H1 (cell line): Measurements from ENCODE around the gene AGBL4. TPM values are rescaled to one million over a fixed set of nuclear protein-coding genes. Genes with fewer than 3 reads are reported as not detected.

Experiments
- POLR2A ChIP-seq, 2 experiments: IDR thresholded peaks; 1 replicate in 1 of 2; 2 replicates in 1 of 2; pipeline ENCODE4 v1.6.1; 2011; ENCODE audit warnings: low read depth in 2 of 2, low read length in 2 of 2, mild to moderate bottlenecking in 2 of 2; ENCODE audit errors: control extremely low read depth in 1 of 2
- POLR2AphosphoS5 ChIP-seq: IDR thresholded peaks from 2 replicates; pipeline ENCODE4 v1.6.1; 2011; ENCODE audit warnings: low read depth, low read length
- SIRT6 ChIP-seq: IDR thresholded peaks from one replicate; pipeline ENCODE4 v1.7.1; 2012; ENCODE audit warnings: low read length, inconsistent platforms
- ZNF274 ChIP-seq: IDR thresholded peaks from 2 replicates; pipeline ENCODE4 v1.7.0; 2012; ENCODE audit warnings: low read length, borderline replicate concordance; ENCODE audit errors: extremely low read depth
- polyA plus RNA-seq, 7 experiments: library from polyadenylated mRNA; depleted of rRNA in 3 of 7; stranded (reverse) in 5 of 7; unstranded in 2 of 7; fragments of >200 nt in 5 of 7; fragments of 200-250 nt in 2 of 7; gene quantifications; 1 replicate in 5 of 7; 2 replicates in 1 of 7; 4 replicates in 1 of 7; pipeline versions ENCODE4 v1.2.1 to v1.2.3, GENCODE V29; 2011 to 2013; ENCODE audit warnings: missing spikeins in 2 of 7, mixed read lengths in 2 of 7
- total RNA-seq: library from RNA; stranded (reverse); fragmentation: NEBNext Ultra II Directional; extraction: Animal tissue kit (Norgen Biotek cat#: 25700); gene quantifications from 2 replicates; pipeline ENCODE4 v1.2.1, GENCODE V29; 2021

The AGBL4 gene
- total and polyA plus RNA-seq, 2 of the 8 experiments (the other 6 are each of a cell fraction or from before 2014, with no cell fraction given), result 0.41 to 0.45 TPM

DNA sequence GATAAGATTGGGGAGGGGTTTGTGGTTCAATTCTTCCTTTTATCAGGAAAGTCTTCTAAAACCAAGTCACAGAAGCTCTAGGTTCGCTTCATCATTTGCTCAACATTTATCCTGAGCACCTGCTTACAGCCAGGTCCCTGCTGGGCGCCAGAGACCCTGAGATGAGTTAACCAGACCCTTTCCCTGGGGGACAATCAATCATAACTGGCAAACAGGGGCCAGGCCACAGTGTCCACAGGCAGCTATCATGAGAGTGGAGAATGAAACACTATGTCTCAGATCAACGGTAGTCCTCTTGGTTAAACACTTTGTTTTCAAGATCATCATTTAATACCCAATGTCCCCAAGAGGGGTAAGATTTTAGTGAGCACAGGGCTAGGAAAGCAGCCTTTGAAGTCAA is 1393.9 kb downstream of the AGBL4 start (continued):
- TF ChIP-seq POLR2AphosphoS5 (no peak), ZNF274 (no peak), POLR2A (IDR thresholded peaks at IDR 0.05; ENCODE audit: control extremely low read depth in 1 of 2, low read depth in 2 of 2, low read length in 2 of 2) (no peak), SIRT6 (no peak)
- TF ChIP-seq, all 59 proteins: peak for 0
